Fibroblast of pulmonary artery (primary cell): ENCODE data around the gene RPN2.

Source experiments
- DNase-seq: peaks from one replicate; pipeline ENCODE4 v3.0.0-alpha.2; 2010; ENCODE audit warnings: low read depth
- H3K4me3 ChIP-seq: replicated peaks from 2 replicates; pipeline ENCODE4 v1.5.1; 2011; ENCODE audit warnings: low read depth, mild to moderate bottlenecking, control low read depth, low read length, moderate library complexity
- TF ChIP-seq, protein P1 (sequence below): IDR thresholded peaks from 2 replicates; pipeline ENCODE4 v1.5.1; 2011; ENCODE audit warnings: mild to moderate bottlenecking, control low read depth, low read length, inconsistent platforms; ENCODE audit errors: missing control alignments

The RPN2 gene

DNA sequence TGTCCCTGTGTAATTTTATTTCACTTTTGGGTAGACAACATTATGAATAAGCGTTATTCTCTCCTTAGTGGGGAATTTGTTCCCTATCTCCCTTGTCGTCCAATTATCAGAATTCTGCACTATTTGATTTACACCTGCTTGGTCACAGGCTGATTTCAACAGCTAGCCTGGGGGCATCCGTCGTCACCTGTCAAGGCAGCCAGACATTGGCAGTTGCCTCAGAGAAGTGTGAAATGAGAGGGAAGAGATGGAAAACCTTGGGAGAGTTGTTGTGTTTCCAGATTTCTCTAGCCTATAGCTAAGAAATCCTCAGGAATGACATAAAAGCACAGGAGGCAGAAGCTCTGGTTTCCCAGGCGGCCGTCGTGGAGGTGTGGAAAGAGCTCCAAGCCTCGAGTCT is 83.4 kb downstream of the RPN2 start:
- DNase-seq, result no peak
- no peak overlapping the region for H3K4me3 ChIP-seq
- TF ChIP-seq, protein P1, sequence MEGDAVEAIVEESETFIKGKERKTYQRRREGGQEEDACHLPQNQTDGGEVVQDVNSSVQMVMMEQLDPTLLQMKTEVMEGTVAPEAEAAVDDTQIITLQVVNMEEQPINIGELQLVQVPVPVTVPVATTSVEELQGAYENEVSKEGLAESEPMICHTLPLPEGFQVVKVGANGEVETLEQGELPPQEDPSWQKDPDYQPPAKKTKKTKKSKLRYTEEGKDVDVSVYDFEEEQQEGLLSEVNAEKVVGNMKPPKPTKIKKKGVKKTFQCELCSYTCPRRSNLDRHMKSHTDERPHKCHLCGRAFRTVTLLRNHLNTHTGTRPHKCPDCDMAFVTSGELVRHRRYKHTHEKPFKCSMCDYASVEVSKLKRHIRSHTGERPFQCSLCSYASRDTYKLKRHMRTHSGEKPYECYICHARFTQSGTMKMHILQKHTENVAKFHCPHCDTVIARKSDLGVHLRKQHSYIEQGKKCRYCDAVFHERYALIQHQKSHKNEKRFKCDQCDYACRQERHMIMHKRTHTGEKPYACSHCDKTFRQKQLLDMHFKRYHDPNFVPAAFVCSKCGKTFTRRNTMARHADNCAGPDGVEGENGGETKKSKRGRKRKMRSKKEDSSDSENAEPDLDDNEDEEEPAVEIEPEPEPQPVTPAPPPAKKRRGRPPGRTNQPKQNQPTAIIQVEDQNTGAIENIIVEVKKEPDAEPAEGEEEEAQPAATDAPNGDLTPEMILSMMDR, result no peak

DNA sequence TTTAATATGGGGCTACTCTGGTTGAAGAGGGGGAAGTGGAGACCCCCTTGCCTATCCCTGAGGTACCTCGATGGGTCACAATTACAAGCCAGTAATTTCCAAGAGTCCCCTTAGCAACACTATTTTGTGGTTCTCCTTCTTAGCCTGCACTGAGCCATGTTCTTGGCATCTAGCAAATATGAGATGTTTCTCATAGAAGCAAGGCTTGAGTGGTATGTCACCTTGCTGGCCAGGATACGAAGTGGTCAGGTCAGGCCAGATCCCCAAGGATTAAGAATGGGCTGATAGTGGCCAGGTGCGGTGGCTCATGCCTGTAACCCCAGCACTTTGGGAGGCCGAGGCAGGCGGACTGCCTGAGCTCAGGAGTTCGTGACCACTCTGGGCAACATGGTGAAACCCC is 84.6 kb downstream of the RPN2 start:
- TF ChIP-seq, protein P1, result no peak
- no peak overlapping the region for H3K4me3 ChIP-seq
- no peak for DNase-seq

DNA sequence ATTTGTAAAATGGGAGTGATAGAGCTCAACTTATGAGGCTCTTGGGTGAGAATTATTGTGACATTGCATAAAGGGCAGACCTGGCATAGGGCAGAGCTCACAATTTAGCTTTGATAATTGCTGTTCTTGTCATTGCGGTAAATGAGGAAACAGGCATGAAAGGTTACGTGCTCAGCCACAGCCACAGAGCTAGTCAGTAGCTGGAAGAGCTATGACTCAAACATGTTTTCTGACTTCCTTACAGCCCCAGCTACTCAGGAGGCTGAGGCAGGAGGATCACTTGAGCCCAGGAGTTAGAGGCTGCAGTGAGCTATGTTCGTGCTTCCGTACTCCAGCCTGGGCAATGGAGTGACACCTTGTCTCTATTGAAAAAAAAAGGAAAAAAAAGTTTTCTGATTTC is 86.0 kb downstream of the RPN2 start:
- H3K4me3 ChIP-seq, result no peak overlapping the region
- DNase-seq, result no peak
- TF ChIP-seq, protein P1, result no peak

DNA sequence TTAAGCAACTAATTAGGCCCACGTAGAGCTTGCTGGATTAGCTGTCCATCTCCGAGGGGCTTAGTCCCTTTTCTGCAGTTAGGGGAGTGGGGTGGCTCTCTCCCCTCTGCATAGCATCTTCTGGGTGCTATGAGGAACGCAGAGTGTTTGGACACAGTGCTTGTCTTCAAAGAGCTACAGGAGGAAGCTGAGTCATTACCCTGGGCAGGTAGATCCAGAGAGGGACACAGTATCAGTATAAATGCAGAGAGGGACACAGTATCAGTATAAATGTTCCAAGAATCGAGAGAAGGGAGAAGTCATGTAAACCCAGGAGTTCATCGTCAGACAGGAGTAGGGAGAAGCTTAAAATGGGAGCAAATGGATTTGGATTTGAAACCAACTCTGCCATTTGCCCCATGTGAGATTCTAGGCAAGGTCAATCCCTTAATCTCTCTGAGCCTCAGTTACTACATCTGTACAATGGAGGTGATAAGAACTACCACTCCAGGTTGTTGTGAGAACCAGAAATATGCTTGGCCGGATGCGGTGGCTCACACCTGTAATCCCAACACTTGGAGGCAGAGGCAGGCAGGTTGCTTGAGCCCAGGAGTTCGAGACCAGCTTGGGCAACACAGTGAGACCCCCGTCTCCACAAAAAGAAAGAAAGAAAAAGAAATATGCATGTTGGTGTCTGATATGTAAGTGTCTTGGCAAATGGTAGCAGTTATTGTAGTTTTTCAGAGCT is 88.0 kb downstream of the RPN2 start:
- TF ChIP-seq, protein P1, result no peak
- DNase-seq, result no peak
- H3K4me3 ChIP-seq, result no peak overlapping the region

DNA sequence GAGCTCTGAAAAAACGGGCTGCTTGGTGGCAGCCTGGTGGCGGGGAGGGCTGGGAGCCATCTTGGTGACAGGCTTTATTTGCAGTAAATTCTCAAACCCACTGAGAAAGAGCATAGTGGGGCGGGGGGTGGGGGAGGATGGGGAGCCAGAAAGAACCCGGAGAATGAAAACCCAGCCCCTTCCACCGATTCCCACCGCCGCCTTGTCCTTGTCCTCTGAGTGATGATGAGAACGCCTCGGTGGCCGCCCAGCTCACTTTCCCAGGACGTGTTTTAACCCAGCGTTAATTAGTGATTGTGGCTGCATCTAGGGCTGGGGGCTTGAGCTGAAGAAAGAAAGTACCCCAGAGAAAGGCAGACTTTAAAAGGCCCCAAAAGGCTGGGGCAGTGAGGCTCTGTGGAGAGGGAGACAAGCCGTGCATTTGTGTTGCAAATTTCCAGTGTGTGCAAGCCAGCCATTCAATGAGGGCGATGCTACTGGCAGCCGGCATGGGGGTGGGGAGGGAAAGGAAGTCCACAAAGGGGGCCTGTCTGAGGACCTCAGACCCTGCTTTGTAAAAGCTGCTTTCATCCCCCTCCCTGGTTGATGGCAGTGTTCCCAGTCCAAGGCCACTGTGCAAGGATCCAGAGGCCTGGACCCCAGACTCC is 88.7 kb downstream of the RPN2 start:
- TF ChIP-seq, protein P1, result no peak
- H3K4me3 ChIP-seq, result no peak overlapping the region
- no peak for DNase-seq

DNA sequence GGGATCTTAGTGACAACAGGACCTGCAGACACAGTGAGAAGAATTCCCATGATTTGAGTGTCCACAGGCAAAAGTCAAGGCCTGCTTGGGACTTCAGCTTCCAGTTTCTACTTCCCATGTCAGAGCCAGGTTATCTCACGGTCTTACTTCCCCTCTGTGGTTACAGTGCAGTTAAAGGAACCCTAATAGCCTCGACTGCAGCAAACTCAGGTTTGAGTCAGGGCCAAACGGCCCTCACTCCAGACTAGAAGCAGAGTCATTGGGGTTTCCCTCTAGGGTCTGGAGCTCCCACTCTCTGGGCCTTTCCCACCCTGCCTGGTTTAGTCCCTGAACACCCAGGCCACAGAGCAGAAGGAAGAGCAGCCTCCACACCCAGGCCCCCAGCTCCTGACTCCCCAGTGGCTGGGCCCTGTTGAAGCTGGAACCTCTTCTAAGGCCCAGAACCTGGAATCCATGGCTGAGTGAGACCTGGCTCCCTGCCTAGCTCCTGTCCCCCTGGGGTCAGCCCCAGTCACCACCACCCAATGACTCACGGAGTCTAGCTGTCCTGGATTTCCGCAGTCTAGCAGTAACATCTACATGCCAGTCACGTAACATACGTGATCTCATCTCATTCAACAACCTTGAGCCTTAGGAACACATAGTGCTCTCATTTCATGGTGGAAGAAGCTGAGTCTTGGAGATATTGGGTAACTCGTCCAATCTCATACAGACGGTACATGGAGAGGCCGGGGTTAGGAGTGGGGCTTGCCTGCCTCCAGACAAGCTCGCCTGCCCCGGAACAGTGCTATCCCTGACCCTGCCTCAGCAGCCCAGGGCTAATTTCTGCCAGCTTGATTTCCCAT is 91.7 kb downstream of the RPN2 start:
- DNase-seq, result no peak
- TF ChIP-seq, protein P1, result no peak
- no peak overlapping the region for H3K4me3 ChIP-seq
